NCI-H187 treated with DMSO at 0.1 percent for 48 hours (cell line): ENCODE measurements around the gene LAMP5.
A peak's percentile ranks its signal among the peaks of the same experiment; 100 is the strongest.

Experiments
- DNase-seq: peaks from one replicate; lab custom pipeline; 2025; lab: John Stamatoyannopoulos, UW

LAMP5 gene

GRCh38 chr20:9534025-9534424 lies 19.6 kb downstream of the LAMP5 start:
- DNase-seq: no peak

- no peak for DNase-seq
Observed at GRCh38 chr20:9535449-9535848, 21.1 kb downstream of the LAMP5 start.

- no peak for DNase-seq
Observed at GRCh38 chr20:9543214-9543613, 28.8 kb downstream of the LAMP5 start.

- no peak for DNase-seq
Observed at GRCh38 chr20:9550283-9550682, 35.9 kb downstream of the LAMP5 start.

- peak; percentile 46 for DNase-seq
Observed at GRCh38 chr20:9550871-9551270, 36.5 kb downstream of the LAMP5 start.

GRCh38 chr20:9551808-9552550 lies 37.6 kb downstream of the LAMP5 start:
- DNase-seq: no peak

GRCh38 chr20:9555781-9556180 lies 41.4 kb downstream of the LAMP5 start:
- no peak for DNase-seq

- DNase-seq: no peak
Observed at GRCh38 chr20:9557411-9557810, 43.0 kb downstream of the LAMP5 start.

GRCh38 chr20:9565910-9566550 lies 51.6 kb downstream of the LAMP5 start:
- no peak for DNase-seq

GRCh38 chr20:9566977-9567376 lies 52.6 kb downstream of the LAMP5 start:
- no peak for DNase-seq

- no peak for DNase-seq
Observed at GRCh38 chr20:9570612-9571011, 56.2 kb downstream of the LAMP5 start.

- DNase-seq: no peak
Observed at GRCh38 chr20:9571783-9572182, 57.4 kb downstream of the LAMP5 start.

- DNase-seq: no peak
Observed at GRCh38 chr20:9572670-9573069, 58.3 kb downstream of the LAMP5 start.

GRCh38 chr20:9573335-9574151 lies 59.2 kb downstream of the LAMP5 start:
- DNase-seq: no peak

GRCh38 chr20:9574181-9574580 lies 59.8 kb downstream of the LAMP5 start:
- DNase-seq: no peak

GRCh38 chr20:9574776-9575175 lies 60.4 kb downstream of the LAMP5 start:
- no peak for DNase-seq

- no peak for DNase-seq
Observed at GRCh38 chr20:9575836-9576235, 61.4 kb downstream of the LAMP5 start.

- DNase-seq: no peak
Observed at GRCh38 chr20:9576695-9577094, 62.3 kb downstream of the LAMP5 start.

GRCh38 chr20:9577397-9577796 lies 63.0 kb downstream of the LAMP5 start:
- no peak for DNase-seq

GRCh38 chr20:9578594-9578993 lies 64.2 kb downstream of the LAMP5 start:
- DNase-seq: no peak
